Smooth muscle cell (in vitro differentiated cells): ENCODE results near the gene FBXL2. TPM values are rescaled to one million over a fixed set of nuclear protein-coding genes. Genes with fewer than 3 reads are reported as not detected.
A peak's percentile ranks its signal among the peaks of the same experiment; 100 is the strongest.

ENCODE experiments used
- DNase-seq: peaks from one replicate; lab custom pipeline; 2025; ENCODE audit not compliant: unreplicated experiment; lab: John Stamatoyannopoulos, UW
- H2AFZ ChIP-seq: fragments of 200-600 bp; sonication (generic); 2 replicates; pipeline ENCODE4 v1.6.0; 2016; ENCODE audit warnings: antibody characterized with exemption, low read depth, mild to moderate bottlenecking
- H3F3A ChIP-seq: fragments of 200-600 bp; sonication (generic); 2 replicates; pipeline ENCODE4 v1.6.0; 2017; ENCODE audit warnings: antibody characterized with exemption, low read depth
- H3K27ac ChIP-seq: fragments of 200-600 bp; sonication (generic); 2 replicates; pipeline ENCODE4 v1.5.1; 2016; ENCODE audit warnings: low read depth, mild to moderate bottlenecking
- H3K27me3 ChIP-seq: fragments of 200-600 bp; sonication (generic); 2 replicates; pipeline ENCODE4 v1.6.1; 2016; ENCODE audit warnings: low read depth, mild to moderate bottlenecking
- H3K36me3 ChIP-seq: fragments of 200-600 bp; sonication (generic); 2 replicates; pipeline ENCODE4 v1.5.1; 2016; ENCODE audit warnings: low read depth
- H3K4me1 ChIP-seq: fragments of 200-600 bp; sonication (generic); 2 replicates; pipeline ENCODE4 v1.5.1; 2016; ENCODE audit warnings: low read depth
- H3K4me2 ChIP-seq: fragments of 200-600 bp; sonication (generic); 2 replicates; pipeline ENCODE4 v1.6.0; 2016; ENCODE audit warnings: mild to moderate bottlenecking
- H3K4me3 ChIP-seq: fragments of 200-600 bp; sonication (generic); 2 replicates; pipeline ENCODE4 v1.5.1; 2016; ENCODE audit warnings: mild to moderate bottlenecking
- H3K79me2 ChIP-seq: fragments of 200-600 bp; sonication (generic); 2 replicates; pipeline ENCODE4 v1.6.0; 2016; ENCODE audit warnings: low read depth, mild to moderate bottlenecking
- H3K9ac ChIP-seq: fragments of 200-600 bp; sonication (generic); 2 replicates; pipeline ENCODE4 v1.6.0; 2016; ENCODE audit warnings: low read depth
- H3K9me3 ChIP-seq: fragments of 200-600 bp; sonication (generic); replicated peaks from 2 replicates; pipeline ENCODE4 v1.5.1; 2016; ENCODE audit warnings: low read depth
- H4K20me1 ChIP-seq: fragments of 200-600 bp; sonication (generic); 2 replicates; pipeline ENCODE4 v1.6.0; 2016; ENCODE audit warnings: low read depth
- WGBS: methylation state at CpG from one replicate; pipeline ENCODE4 v1.1.7; 2016; ENCODE audit warnings: low lambda C conversion rate; 5-methylcytosine and 5-hydroxymethylcytosine counted together
- polyA plus RNA-seq: library from polyadenylated mRNA; unstranded; fragments of >200 nt; fragmentation: Nextera tagmentation; extraction: Ambion mirVana; gene quantifications from 2 replicates; pipeline ENCODE4 v1.2.1, GENCODE V29; 2016
- total RNA-seq: library from RNA; depleted of rRNA; stranded (reverse); fragments of >200 nt; gene quantifications from 2 replicates; pipeline ENCODE4 v1.2.3, GENCODE V29; 2014
- TF ChIP-seq, protein P1 (sequence below): fragments of 200-600 bp; sonication (generic); IDR thresholded peaks from 2 replicates; pipeline ENCODE4 v1.5.1; 2017; ENCODE audit warnings: borderline replicate concordance, mild to moderate bottlenecking, antibody characterized with exemption; ENCODE audit not compliant: insufficient read depth, poor library complexity, severe bottlenecking

The FBXL2 gene
- total and polyA plus RNA-seq, 2 experiments from 2014 or later, result 8.9 to 10.7 TPM

DNA sequence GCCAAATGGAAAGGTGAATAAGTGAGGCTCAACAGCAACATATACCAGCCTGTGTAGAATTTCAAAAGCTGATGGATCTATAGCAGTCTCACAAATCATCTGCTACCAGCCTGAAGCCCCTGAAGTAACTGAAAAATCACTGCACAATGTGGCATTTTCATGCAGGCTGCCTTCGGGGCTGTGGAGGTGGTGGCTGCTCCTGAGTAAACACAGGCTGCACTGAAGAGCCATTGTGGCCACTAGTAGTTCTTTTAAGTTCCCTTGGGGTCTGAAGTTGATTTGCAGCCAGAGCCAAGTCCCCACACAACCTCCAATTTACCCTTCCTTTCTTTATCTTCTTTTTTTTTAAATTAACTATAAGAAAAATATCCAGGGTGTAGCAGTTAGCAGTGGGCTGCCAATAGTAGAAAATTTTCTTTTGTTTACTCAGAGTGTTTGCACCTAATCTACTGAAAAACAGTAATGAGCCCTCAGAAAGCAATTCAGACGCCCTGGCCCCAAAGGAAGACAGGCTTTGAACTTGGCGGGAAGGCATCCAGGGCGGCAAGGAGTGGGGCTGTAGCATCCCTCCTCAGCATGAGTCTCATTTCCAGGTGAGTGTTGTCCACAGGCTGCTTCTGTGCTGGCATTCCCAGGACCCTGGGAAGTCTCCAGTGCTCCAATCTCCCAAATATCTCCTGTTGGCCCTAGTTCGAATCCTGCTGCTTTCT, 45.3 kb upstream of the FBXL2 start:
- Histone ChIP-seq H4K20me1 (no peaks in the 10 kb centered on the region), H3K4me2 (no peak overlapping the region), H3K4me3 (no peak overlapping the region), H3K9ac (no peak overlapping the region), H3K4me1 (no peaks in the 10 kb centered on the region), H3K79me2 (no peaks in the 10 kb centered on the region), H3F3A (no peaks in the 10 kb centered on the region), H3K9me3 (no peaks in the 10 kb centered on the region), H3K27ac (no peak overlapping the region), H2AFZ (no peak overlapping the region), H3K27me3 (no peaks in the 10 kb centered on the region), H3K36me3 (no peaks in the 10 kb centered on the region)
- 68% methylated on average over 5 of the region's 5 CpGs for WGBS
- no peak for DNase-seq
- TF ChIP-seq, protein P1, sequence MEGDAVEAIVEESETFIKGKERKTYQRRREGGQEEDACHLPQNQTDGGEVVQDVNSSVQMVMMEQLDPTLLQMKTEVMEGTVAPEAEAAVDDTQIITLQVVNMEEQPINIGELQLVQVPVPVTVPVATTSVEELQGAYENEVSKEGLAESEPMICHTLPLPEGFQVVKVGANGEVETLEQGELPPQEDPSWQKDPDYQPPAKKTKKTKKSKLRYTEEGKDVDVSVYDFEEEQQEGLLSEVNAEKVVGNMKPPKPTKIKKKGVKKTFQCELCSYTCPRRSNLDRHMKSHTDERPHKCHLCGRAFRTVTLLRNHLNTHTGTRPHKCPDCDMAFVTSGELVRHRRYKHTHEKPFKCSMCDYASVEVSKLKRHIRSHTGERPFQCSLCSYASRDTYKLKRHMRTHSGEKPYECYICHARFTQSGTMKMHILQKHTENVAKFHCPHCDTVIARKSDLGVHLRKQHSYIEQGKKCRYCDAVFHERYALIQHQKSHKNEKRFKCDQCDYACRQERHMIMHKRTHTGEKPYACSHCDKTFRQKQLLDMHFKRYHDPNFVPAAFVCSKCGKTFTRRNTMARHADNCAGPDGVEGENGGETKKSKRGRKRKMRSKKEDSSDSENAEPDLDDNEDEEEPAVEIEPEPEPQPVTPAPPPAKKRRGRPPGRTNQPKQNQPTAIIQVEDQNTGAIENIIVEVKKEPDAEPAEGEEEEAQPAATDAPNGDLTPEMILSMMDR, result no peak

GRCh38 chr3:33233884-33234283, 43.4 kb upstream of the FBXL2 start:
- Histone ChIP-seq H3K27ac (no peak overlapping the region), H3F3A (no peaks in the 10 kb centered on the region), H3K27me3 (no peaks in the 10 kb centered on the region), H2AFZ (no peak overlapping the region), H3K4me2 (no peak overlapping the region), H3K36me3 (no peaks in the 10 kb centered on the region), H3K9ac (no peak overlapping the region), H3K79me2 (no peaks in the 10 kb centered on the region), H3K4me1 (no peaks in the 10 kb centered on the region), H3K4me3 (no peak overlapping the region), H4K20me1 (no peaks in the 10 kb centered on the region), H3K9me3 (no peaks in the 10 kb centered on the region)
- DNase-seq, result no peak
- WGBS, result 93% methylated on average over 1 of the region's 1 CpG
- TF ChIP-seq, protein P1, result no peak

DNA sequence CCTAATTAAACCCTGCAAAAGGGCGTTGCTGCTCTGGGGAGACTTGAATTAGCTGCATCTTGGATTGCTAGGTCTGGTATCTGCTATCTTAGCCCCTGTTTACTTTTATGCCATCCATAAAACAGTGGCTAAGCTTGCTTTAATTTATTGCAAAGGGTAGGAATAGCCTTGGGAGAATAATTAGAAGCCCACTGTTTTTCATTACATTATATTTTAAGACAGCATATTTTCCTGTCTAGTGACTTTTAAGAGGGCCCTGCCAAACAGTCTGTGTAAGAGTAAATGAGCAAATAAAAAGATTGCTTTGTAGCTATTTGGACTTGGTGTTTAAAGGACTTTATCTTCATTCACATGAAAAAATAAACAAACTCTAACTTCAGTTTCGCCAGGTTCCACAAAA, 41.2 kb upstream of the FBXL2 start:
- Histone ChIP-seq H3F3A (no peaks in the 10 kb centered on the region), H3K9ac (no peak overlapping the region), H3K27me3 (peaks cover 2% of the 10 kb centered on the region), H2AFZ (no peak overlapping the region), H3K36me3 (no peaks in the 10 kb centered on the region), H3K4me2 (peak overlapping the region; percentile 1), H3K4me3 (no peak overlapping the region), H3K4me1 (no peaks in the 10 kb centered on the region), H3K79me2 (no peaks in the 10 kb centered on the region), H3K9me3 (no peaks in the 10 kb centered on the region), H3K27ac (no peak overlapping the region), H4K20me1 (no peaks in the 10 kb centered on the region)
- TF ChIP-seq, protein P1, result no peak
- WGBS, result 45% methylated on average over 2 of the region's 2 CpGs
- no peak for DNase-seq

DNA sequence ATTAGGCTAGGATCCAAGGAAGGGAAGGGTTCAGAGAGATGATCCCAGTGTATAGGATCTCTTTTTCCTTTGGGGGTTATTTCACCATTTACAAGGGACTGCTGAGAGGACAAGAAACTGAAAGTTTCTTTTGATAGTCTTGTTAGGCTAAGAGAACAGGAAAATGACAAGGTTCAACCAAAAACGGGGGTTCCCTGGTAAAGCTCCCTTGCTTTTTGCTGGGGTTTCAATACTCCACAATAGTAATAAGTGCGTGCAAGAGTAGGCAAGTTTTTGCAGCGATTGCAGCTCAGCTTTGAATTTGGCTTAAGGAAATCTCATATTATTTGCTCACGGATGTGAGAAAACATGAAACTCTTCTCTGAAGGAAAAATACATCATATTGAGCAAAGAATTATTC, 39.8 kb upstream of the FBXL2 start:
- WGBS, result 93% methylated on average over 4 of the region's 4 CpGs
- TF ChIP-seq, protein P1, result no peak
- Histone ChIP-seq H3K36me3 (no peaks in the 10 kb centered on the region), H3K4me3 (no peak overlapping the region), H3K9me3 (no peaks in the 10 kb centered on the region), H3K79me2 (no peaks in the 10 kb centered on the region), H3K9ac (no peak overlapping the region), H2AFZ (no peak overlapping the region), H3K4me2 (no peak overlapping the region), H4K20me1 (no peaks in the 10 kb centered on the region), H3K27me3 (peaks cover 3% of the 10 kb centered on the region), H3K4me1 (no peaks in the 10 kb centered on the region), H3K27ac (no peak overlapping the region), H3F3A (no peaks in the 10 kb centered on the region)
- no peak for DNase-seq
